RPMI8226 (cell line): Measurements from ENCODE around the gene STX12.
"Not testable (repeated sequence)": the region's sequence is repeated elsewhere in the genome, so short reads cannot be mapped to it uniquely, and the experiment has no call there.

ENCODE experiments used
- DNase-seq: peaks from one replicate; pipeline ENCODE4 v3.0.0-alpha.2; 2015

Gene STX12

DNA sequence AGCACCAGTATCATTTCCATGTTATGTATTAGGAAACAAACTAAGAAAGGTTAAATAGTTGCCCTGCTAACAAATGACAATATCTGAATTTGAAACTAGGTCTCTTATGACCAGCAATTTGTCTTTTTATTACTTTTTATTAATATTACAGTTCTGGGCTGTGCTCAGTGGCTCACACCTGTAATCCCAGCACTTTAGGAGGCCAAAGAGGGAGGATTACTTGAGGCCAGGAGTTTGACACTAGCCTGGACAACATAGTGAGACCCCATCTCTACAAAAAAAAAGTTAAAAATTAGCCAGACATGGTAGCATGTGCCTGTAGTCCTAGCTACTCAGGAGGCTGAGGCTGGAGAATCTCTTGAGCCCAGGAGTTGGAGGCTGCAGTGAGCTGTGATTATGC lies 3.3 kb downstream of the STX12 start:
- DNase-seq, result not testable (repeated sequence)

DNA sequence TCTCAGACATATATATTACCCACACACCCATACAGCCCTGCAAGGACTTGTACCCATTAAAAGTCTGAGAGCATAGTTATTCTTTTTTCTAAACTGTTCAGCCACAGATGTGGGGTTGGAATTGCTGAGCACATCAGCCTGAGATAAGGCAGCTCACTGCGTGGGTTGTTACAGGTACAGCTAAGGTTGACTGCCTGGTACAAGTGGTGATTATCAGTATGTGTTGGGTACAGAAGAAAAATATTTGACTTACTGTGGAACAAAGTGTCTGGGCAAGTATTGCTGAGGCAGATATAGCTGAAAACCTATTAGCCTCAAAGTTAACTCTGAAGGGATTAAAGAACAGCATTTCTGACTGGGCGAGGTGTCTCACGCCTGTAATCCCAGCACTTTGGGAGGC lies 5.0 kb downstream of the STX12 start:
- no peak for DNase-seq

DNA sequence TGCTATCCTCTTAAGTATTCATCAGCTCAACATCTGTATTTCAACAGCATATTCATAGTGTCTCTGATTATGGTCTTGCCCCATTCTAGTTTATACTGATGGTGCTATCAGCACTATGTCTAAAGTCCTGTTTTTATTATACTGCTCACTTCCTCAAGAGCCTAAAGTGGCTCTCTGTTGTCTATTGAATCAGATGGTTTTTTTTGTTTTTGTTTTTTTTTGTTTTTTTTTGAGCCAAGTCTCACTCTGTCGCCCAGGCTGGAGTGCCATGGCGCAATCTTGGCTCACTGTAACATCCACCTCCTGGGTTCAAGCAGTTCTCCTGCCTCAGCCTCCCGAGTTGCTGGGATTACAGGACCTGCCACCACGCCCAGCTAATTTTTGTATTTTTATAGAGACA lies 6.1 kb downstream of the STX12 start:
- no peak for DNase-seq

- no peak for DNase-seq
These were observed 9.9 kb downstream of the STX12 start for GRCh38 chr1:27782950-27783349.

DNA sequence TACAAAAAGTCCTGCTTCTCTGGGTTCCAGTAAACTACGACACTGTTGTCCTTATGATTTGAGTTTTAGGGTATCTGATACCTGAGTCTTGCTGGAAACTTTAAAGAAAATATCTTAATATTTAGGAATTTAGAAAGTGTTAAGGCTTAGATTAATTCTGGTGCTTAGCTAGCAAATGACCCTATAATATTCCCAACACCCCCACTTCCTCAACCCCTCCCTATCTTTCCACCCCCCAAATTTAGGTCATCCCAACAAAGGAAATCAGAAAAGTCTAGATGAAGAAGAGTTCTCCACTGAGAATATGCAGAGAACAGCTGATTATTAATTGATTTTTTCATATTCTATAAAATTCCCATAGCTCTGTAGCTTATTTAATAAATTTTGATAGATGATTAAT lies 11.7 kb downstream of the STX12 start:
- no peak for DNase-seq

DNA sequence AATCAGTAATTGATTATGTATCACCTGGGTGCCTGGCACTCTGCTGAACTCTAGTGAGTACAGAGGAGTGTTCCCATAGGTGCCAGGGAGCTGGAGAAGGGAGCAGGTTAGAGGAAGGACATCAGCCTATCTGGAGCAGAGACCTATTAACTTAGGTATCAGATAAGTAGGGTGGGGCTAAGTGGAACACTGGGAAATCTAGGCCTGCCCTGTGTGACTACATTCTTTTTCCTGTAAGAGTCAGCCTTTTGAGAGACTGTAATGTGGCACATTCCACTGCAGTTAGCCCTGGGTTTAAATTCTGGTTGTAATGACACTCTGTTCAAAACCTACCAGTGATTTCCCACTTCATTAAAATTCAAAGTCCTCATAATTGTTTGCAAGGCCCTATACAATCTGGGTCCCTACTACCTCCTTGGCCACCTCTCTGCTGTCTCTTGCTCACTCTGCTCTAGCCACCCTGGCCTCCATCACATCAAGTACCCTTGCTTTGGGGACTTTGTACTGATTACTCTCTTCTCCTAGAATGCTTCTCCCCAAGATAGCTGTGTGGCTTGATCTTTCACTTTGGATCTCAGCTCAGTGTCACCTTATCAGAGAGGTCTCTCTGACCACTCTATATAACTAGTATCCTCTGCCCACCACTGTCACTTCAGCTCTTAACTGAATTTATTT lies 12.9 kb downstream of the STX12 start:
- DNase-seq, result no peak

DNA sequence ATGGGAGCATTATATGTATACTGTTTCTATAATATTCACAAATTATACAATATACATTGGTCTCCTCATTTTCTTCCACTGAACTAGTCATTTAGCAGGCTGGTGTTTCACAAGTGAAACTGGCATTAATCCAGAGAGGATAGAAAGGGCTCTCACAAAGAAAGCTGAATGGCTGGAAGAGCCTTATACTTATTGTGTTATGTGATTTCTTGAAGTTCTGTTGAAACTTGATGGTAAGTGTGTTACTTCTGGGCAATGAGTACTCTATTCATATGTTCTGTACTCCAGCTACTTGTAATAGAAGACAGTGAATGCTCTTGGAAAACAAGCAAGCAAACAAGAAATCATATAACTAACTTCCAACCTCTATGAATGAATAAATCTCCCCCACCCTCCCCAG lies 14.9 kb downstream of the STX12 start:
- peak; percentile 15 for DNase-seq

- no peak for DNase-seq
These were observed 16.6 kb downstream of the STX12 start for GRCh38 chr1:27789540-27790041.

GRCh38 chr1:27790270-27790669 lies 17.3 kb downstream of the STX12 start:
- not testable (repeated sequence) for DNase-seq

GRCh38 chr1:27795601-27796000 lies 22.6 kb downstream of the STX12 start:
- DNase-seq, result no peak

DNA sequence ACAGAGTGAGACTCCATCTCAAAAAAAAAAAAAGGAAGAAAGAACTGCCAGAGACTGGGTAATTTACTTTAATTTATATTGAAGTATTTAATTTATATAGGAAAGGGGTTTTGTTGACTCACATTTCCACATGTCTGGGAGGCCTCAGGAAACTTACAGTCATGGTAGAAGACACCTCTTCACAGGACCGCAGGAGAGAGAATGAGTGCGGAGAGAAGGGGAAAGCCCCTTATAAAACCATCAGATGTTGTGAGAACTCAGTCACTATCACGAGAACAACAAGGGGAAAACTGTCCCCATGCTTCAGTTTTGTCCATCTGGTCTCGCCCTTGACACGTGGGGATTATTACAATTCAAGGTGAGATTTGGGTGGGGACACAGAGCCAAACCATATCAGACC lies 31.8 kb downstream of the STX12 start:
- no peak for DNase-seq

DNA sequence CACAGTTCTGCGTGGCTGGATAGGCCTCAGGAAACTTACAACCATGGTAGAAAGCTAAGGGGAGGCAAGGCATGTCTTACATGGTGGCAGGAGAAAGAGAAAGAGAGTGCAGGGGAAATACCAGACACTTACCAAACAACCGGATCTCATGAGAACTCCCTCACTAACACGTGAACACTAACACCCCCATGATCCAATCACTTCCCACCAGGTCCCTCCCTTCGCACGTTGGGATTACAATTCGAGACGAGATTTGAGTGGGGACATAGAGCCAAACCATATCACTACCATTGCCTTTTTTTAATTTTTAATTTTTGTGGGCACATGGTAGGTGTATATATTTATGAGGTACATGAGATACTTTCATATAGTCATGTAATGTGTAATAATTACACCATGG lies 33.7 kb downstream of the STX12 start:
- DNase-seq, result no peak

DNA sequence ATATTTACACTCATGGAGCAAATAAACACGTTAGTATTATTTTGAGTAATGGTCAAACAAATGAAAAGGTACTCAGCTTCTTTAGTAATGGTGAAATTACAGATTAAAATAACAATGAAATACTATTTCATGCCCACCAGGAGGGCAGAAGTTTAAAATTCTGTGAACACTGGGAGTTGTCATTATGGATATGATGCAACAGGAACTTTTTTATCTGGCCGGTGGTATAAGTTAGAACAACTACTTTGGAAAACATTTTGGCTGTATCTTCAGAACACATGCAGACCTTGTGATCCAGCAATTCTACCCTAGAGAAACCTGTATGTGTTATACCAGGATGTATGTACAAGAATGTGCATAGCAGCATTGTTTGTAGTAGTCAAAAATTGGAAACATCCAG lies 34.4 kb downstream of the STX12 start:
- no peak for DNase-seq

GRCh38 chr1:27808131-27808530 lies 35.1 kb downstream of the STX12 start:
- not testable (repeated sequence) for DNase-seq

GRCh38 chr1:27809883-27810282 lies 36.9 kb downstream of the STX12 start:
- no peak for DNase-seq

DNA sequence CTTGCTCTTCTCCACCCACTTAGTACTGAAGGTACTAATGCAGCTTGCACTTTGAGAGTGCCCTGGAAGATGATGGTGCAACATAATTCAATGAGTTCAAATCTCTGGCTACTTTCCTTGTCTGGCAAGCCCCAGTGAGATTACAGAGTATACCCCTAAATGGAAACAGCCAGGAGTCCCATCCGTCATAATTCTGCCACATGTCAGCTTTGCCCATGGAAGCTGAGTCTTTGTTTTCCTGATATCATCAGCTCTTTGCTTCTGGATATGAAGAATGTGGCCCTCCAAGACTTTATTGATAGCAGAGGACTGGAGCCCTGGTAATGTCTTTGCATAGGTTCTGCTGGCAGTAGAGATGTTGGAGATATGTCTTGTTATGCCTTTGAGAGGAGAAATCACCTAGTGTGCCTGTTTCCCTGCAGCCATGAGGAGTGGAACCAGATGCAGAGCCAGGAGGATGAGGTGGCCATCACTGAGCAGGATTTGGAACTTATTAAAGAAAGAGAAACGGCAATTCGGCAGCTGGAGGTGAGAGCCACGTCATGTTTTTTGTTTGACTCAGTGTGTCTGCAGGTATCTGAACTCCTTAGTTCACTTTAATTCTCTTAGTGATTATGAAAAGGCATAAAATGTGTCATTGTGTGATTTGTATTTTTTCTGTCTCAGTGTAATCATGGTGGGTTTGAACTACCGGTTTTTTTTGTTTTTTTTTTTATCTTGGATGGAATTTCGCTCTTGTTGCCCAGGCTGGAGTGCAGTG lies 38.9 kb downstream of the STX12 start:
- no peak for DNase-seq

DNA sequence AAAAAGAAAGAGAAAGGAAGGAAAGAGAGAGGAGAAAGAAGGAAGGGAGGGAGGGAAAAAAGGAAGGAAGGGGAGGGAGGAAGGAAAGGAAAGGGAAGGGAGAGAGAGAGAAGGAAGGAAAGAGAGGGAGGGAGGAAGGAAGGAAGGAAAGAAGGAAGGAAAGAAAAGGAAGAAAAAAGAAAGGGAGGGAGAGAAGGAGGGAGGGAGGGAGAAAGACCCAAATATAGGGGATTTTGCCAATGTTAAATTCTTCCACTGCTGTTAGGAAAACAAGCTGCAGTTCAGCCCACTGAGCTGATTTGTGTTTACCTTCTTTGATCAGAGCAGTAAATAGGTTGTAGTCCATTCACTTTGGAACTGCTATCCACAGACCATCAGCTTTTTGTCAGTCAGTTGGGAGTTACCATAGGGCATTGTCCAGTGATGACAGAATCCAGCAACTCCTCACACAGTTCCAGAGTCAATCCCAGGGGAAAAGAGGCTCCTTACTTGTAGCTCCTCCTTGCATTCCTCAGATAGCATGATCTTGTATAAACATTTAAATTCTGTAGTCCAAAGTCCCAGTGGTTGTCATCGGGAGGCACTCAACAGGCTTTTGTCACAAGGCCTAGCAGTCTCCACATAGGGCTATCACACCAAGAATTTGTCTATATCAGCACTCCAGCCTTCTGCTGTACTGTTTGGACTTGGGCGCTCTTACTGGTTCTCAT lies 44.1 kb downstream of the STX12 start:
- DNase-seq, result no peak

- no peak for DNase-seq
These were observed 48.8 kb downstream of the STX12 start for GRCh38 chr1:27821761-27822315.

GRCh38 chr1:27823784-27824183 lies 50.8 kb downstream of the STX12 start:
- DNase-seq, result no peak

DNA sequence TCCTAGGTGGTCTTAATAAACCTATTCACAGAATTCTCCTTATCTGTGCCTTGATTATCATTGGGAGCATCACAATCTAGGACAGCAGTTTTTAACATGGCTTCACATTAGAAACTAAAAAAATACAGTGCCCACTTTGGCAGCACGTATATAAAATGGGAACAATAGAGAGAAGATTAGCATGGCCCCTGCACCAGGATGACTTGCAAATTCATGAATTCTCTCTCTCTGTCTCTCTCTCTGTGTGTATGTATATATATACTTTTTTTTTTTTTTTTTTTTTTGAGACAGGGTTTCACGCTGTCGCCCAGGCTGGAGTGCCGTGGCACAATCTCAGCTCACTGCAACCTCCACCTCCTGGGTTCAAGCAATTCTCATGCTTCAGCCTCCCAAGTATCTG lies 51.4 kb downstream of the STX12 start:
- DNase-seq, result no peak

DNA sequence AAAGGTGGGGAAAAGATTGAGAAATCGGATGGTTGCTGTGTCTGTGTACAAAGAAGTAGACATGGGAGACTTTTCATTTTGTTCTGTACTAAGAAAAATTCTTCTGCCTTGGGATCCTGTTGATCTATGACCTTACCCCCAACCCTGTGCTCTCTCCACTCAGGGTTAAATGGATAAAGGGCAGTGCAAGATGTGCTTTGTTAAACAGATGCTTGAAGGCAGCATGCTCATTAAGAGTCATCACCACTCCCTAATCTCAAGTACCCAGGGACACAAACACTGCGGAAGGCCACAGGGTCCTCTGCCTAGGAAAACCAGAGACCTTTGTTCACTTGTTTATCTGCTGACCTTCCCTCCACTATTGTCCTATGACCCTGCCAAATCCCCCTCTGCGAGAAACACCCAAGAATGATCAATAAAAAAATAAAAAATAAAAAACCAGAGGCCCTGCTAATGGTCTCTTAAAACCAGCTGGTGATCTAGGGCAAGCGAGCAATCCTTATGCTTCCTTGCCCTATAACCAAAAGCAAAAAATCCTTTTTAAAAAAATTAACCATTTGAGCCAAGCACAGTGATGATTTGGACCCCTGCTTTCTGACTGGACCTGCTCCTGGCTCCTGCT lies 56.4 kb downstream of the STX12 start:
- not testable (repeated sequence) for DNase-seq

DNA sequence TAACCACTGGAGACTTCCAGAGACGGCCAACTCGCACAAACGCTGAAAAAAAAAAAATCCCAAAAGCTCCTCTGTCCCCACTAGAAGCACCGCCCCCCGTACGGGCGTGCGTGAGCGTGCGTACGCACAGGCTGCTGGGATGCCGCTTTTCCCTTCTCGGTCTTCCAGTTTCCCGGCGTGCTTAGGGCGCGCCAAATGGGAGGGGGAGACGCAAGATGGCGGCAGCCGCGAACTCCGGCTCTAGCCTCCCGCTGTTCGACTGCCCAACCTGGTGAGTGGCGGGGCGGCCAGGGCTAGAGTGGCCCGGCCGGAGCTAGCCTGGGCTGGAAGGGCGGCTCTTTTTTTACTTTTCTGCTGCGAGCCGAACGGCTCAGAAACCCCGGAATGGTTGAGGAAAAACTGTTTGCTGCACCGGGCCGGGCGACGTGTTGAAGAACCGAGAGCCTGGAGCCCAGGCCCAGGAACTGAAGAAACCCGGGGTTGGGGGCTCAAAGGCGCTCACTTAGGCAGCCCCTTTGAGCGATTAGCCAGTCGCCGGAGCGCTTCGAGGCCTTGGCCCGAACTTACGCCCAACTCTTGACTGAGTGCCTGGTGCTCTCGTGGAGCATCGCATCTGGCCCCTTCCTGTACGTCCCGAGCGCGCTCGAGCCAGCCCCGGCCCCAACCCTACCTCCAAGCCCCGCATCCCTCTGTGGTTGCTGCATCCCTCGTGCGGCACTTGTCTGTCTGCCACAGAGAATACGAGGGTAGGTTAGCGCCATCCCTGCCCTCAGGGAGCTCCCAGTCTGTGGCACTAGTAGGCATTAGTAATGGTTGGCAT lies 57.8 kb downstream of the STX12 start, which contains the start of gene PPP1R8:
Gene PPP1R8, plus strand, starts transcription at position 162 of the 820 bp plus-strand sequence. Its CDS starts 54 bp downstream, at position 216.
- DNase-seq, result peak; percentile 99
